ENCODE results near the gene NEK1.
A peak's percentile ranks its signal among the peaks of the same experiment; 100 is the strongest.

NEK1 gene

DNA sequence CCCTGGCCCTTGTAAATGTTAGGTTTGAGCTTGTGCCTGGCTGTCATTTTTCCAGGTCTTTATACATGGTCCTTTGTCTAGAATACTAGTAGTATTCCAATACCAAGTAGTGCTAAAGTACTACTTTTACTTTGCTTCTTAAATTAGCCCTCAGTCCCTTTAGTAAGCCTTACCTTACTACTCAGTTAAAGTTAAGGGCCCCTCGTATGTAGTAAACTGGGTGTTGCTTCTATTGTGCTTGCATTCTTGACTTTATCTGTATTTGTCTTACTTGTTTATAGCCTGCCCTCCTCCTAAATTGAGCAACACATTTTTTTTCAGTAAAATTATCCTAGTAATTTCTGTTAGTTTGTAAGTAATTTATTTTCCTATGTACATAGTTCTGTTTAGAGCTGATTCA lies 33.2 kb upstream of the NEK1 start:
- no peak overlapping the region for H3K4me3 ChIP-seq (replicated peaks in 1 of 2; ENCODE audit: low read depth in 2 of 2, low read length in 2 of 2)
- TF ChIP-seq, protein P1, sequence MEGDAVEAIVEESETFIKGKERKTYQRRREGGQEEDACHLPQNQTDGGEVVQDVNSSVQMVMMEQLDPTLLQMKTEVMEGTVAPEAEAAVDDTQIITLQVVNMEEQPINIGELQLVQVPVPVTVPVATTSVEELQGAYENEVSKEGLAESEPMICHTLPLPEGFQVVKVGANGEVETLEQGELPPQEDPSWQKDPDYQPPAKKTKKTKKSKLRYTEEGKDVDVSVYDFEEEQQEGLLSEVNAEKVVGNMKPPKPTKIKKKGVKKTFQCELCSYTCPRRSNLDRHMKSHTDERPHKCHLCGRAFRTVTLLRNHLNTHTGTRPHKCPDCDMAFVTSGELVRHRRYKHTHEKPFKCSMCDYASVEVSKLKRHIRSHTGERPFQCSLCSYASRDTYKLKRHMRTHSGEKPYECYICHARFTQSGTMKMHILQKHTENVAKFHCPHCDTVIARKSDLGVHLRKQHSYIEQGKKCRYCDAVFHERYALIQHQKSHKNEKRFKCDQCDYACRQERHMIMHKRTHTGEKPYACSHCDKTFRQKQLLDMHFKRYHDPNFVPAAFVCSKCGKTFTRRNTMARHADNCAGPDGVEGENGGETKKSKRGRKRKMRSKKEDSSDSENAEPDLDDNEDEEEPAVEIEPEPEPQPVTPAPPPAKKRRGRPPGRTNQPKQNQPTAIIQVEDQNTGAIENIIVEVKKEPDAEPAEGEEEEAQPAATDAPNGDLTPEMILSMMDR (IDR thresholded peaks at IDR 0.05; ENCODE audit: low read depth, low read length): no peak
- no peak for DNase-seq (ENCODE audit: low read depth in 2 of 2)

DNA sequence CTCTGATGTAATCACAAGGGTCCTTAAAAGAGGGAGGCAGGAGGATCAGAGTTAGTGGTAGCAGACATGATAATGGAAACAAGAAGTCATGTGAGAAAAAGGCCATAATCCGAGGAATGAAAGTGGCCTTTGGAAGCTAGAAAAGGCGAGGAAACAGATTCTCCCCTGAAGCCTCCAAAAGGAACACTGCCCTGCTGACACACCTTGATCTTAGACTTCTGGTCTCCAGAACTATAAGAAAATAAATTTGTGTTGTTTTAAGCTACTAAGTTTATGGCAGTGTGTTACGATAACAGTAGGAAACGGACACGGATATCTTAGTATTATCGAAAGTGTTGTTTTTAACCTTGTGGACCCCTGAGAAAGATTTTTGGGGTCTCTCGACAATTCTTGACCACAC lies 32.4 kb upstream of the NEK1 start:
- no peak overlapping the region for H3K4me3 ChIP-seq (replicated peaks in 1 of 2; ENCODE audit: low read depth in 2 of 2, low read length in 2 of 2)
- TF ChIP-seq, protein P1 (IDR thresholded peaks at IDR 0.05; ENCODE audit: low read depth, low read length): no peak
- no peak for DNase-seq (ENCODE audit: low read depth in 2 of 2)

DNA sequence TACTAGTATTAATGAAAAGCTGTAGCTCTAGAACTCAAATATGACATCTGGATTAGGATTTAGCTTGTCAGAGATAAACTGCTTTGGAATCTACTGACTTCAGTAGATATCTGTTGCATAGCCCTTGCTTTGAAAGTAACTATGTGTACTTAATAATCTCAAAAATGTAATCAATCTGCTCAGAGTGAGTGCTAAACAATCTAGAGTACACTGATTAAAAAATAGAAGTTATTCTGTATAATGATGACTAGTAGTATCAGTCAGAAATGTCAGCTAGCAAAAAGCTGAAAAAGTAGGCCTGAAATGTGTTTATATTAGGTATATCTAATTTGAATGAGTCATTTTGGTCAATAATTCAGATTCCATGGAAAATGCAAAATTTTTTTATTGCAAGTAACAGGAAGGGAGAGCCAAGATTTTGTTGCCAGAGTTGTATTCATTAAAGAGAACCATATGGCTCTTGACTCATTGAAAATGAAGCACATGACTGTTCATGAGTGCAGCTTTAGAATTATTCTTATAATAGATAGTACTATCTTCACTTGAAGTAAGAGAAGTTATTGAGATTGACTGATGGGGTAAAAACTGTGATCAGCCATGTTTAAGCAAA lies 28.0 kb upstream of the NEK1 start:
- no peak overlapping the region for H3K4me3 ChIP-seq (replicated peaks in 1 of 2; ENCODE audit: low read depth in 2 of 2, low read length in 2 of 2)
- peak; percentile 75 to 79 for DNase-seq (ENCODE audit: low read depth in 2 of 2)
- TF ChIP-seq, protein P1 (IDR thresholded peaks at IDR 0.05; ENCODE audit: low read depth, low read length): no peak

DNA sequence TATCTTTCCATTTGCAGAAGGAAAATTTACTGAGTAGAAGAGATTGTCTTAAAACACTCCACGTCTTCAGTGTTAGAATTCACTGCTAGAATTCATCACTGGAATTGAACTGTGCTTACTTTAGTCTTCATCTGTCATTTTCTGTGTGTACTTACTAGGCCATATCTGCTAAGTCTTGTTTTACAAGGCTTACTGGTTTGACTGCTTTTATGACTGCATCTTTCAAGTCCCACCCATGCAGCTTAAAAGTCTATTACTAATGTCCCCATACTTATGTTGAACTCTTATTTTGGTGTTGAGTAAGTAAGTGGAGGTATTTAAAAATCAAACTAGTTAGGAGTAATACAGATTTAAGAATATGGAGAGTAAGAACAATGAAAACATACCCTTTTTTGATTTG lies 22.6 kb upstream of the NEK1 start:
- TF ChIP-seq, protein P1 (IDR thresholded peaks at IDR 0.05; ENCODE audit: low read depth, low read length): no peak
- H3K4me3 ChIP-seq (replicated peaks in 1 of 2; ENCODE audit: low read depth in 2 of 2, low read length in 2 of 2): no peak overlapping the region
- no peak for DNase-seq (ENCODE audit: low read depth in 2 of 2)

DNA sequence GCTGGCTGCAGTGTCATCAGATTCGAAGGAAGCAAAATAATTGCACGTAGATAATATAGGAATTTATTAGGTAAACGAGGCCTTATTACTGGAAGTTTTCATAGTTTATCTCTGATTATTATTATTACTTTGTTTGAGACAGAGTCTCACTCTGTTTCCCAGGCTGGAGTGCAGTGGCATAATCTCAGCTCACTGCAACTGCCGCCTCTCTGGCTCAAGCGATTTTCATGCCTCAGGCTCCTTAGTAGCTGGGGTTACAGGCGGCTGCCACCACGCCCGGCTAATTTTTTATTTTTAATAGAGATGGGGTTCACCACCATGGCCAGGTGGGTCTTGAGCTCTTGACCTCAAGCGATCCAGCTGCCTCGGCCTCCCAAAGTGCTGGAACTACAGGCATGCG lies 20.5 kb upstream of the NEK1 start:
- no peak overlapping the region for H3K4me3 ChIP-seq (replicated peaks in 1 of 2; ENCODE audit: low read depth in 2 of 2, low read length in 2 of 2)

DNA sequence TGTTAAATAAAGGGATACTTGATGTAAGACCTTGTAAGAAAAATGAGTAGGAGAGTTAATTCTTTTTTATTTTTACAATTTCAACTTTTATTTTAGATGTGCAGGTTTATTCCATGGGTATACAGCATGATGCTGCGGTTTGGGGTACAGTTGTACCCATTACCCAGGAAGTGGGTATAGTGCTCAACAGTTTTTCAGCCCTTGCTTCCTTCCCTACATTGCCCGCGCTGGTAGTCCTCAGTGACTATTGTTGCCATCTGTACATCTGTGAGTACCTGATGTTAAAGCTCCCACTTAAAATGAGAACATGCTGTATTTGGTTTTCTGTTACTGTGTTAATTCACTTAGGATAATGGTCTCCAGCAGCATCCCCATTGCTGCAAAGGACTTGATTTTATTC lies 17.7 kb upstream of the NEK1 start:
- H3K4me3 ChIP-seq (replicated peaks in 1 of 2; ENCODE audit: low read depth in 2 of 2, low read length in 2 of 2): no peak overlapping the region
- TF ChIP-seq, protein P1 (IDR thresholded peaks at IDR 0.05; ENCODE audit: low read depth, low read length): no peak
- DNase-seq (ENCODE audit: low read depth in 2 of 2): no peak

More for the DNA sequence above, 20.5 kb upstream of the NEK1 start:
- TF ChIP-seq, protein P1 (IDR thresholded peaks at IDR 0.05; ENCODE audit: low read depth, low read length): no peak
- no peak for DNase-seq (ENCODE audit: low read depth in 2 of 2)

DNA sequence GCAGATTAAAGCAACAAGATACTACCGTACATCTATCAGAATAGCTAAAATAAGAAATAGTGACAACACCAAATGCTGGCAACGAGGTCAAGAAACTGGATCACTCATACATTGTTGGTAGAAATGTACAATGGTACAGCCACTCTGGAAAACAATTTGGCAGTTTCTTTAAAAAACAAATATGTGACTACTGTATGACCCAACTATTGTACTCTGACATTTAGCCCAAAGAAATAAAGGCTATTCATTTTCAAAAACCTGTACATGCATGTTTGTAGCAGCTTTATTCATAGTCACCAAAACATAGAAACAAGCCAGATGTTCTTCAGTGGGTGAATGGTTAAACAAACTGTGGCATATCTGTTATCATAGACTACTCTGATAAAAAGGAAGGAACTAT lies 16.2 kb upstream of the NEK1 start:
- H3K4me3 ChIP-seq (replicated peaks in 1 of 2; ENCODE audit: low read depth in 2 of 2, low read length in 2 of 2): no peak overlapping the region
- DNase-seq (ENCODE audit: low read depth in 2 of 2): peak in 1 of 2 donors; percentile 12
- TF ChIP-seq, protein P1 (IDR thresholded peaks at IDR 0.05; ENCODE audit: low read depth, low read length): no peak

All from cardiac fibroblast (primary cell).